ENCODE measurements around the gene OR56A3. TPM values are rescaled to one million over a fixed set of nuclear protein-coding genes. Genes with fewer than 3 reads are reported as not detected.

OR56A3 gene
- polyA plus RNA-seq: not detected
- long read RNA-seq, donor 1: 0 reads
- long read RNA-seq, donor 2: 0 reads
- long read RNA-seq, donor 3: 0 reads
- long read RNA-seq, donor 4: 0 reads
- long read RNA-seq, donor 5: 0 reads
- long read RNA-seq, donor 6: 0 reads
- long read RNA-seq, donor 7: 0 reads
- long read RNA-seq, donor 8: 0 reads
- long read RNA-seq, donor 9: 0 reads
- long read RNA-seq, donor 10: 0 reads
- long read RNA-seq, donor 11: 0 reads

DNA sequence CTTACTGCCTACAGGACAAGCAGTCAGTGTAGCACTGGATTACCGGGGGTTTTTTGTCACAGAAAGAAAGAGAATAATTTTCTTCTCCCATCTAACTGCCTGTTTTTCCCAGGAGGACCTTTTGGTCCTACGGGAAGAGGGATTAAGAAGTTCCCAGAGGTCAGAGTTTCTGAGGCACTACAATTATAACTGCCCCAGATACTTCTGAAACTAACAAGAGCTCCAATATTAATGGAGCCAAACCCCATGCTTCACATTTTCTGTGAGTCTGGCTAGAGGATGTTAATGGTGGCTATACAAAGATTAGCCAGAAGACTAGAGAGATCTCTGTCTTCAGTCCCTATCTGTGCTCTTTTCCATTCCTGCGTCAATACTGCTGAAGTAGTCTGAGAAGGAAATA lies at the start of gene OR56A3:
TSS of gene OR56A3 (plus strand) at position 301 of the 400 bp plus-strand sequence. CDS start 5,096 bp downstream, outside the sequence.
- H3K27me3 ChIP-seq (ENCODE audit: control insufficient read depth, insufficient read depth, low read length): no peaks in the 10 kb centered on the region
- no peak for DNase-seq
- H3K4me3 ChIP-seq (ENCODE audit: low read length): no peak within 1 kb of the TSS
- peaks cover 3% of the 10 kb centered on the region for H3K9me3 ChIP-seq (ENCODE audit: control insufficient read depth, low read depth, low read length)
- no CpG with 5 or more reads among the region's 3 CpGs for WGBS (ENCODE audit: insufficient coverage, low lambda C conversion rate)
- no peaks in the 10 kb centered on the region for H3K36me3 ChIP-seq (ENCODE audit: control insufficient read depth, insufficient read depth, low read length)
- no peak within 1 kb of the TSS for H3K27ac ChIP-seq (ENCODE audit: low read length)
- no peaks in the 10 kb centered on the region for H3K4me1 ChIP-seq (ENCODE audit: control insufficient read depth, insufficient read depth, low read length)

DNA sequence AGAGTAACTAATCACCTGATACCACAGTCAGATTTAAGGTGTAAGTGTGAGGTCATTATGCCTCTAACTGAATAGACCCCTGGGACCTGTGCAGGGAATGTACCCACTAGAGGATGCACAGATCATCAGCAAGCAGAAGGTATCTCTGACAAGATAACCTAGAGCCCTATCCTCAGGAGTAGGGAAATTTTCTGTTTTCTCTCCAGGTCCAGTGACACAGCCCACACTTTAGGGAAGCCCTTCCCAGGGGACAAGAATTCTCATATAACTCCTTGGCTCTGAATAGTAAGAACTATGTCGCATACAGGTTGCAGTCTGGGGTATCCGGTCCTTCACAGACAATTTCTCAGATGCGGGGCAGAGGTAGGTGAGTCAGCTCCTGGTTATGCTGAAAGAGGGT lies 49.1 kb upstream of the OR56A3 start, which contains the start of gene OR52E5:
TSS of gene OR52E5 (plus strand) at position 301 of the 400 bp plus-strand sequence. CDS start 7,569 bp downstream, outside the sequence.
- DNase-seq: no peak
- Histone ChIP-seq H3K36me3 (ENCODE audit: control insufficient read depth, insufficient read depth, low read length) (no peaks in the 10 kb centered on the region), H3K9me3 (ENCODE audit: control insufficient read depth, low read depth, low read length) (no peaks in the 10 kb centered on the region), H3K4me1 (ENCODE audit: control insufficient read depth, insufficient read depth, low read length) (no peaks in the 10 kb centered on the region), H3K27ac (ENCODE audit: low read length) (no peak within 1 kb of the TSS), H3K4me3 (ENCODE audit: low read length) (no peak within 1 kb of the TSS), H3K27me3 (ENCODE audit: control insufficient read depth, insufficient read depth, low read length) (no peaks in the 10 kb centered on the region)
- 100% methylated on average over 1 of the region's 3 CpGs for WGBS (ENCODE audit: insufficient coverage, low lambda C conversion rate)

DNA sequence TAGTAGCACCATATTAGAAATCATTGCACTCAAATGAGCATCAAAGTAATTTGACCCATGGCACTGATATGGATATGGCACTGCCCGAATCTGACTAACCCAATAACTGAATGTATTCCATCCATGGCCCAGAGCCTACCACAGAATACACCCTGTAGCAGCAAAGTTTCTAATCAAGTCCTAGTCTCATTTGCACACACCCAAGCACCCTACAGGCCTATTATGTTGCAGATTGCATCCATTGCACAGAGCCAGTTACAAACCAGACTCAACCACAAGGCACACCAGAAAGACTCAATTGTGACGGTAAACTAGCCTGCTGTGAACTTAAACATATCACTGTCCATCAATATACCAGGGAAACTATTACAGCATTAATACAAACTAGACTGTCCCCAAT lies 42.5 kb upstream of the OR56A3 start:
- no peak for DNase-seq
- Histone ChIP-seq H3K36me3 (ENCODE audit: control insufficient read depth, insufficient read depth, low read length) (no peaks in the 10 kb centered on the region), H3K4me1 (ENCODE audit: control insufficient read depth, insufficient read depth, low read length) (no peaks in the 10 kb centered on the region), H3K27ac (ENCODE audit: low read length) (no peak overlapping the region), H3K9me3 (ENCODE audit: control insufficient read depth, low read depth, low read length) (no peaks in the 10 kb centered on the region), H3K27me3 (ENCODE audit: control insufficient read depth, insufficient read depth, low read length) (no peaks in the 10 kb centered on the region), H3K4me3 (ENCODE audit: low read length) (no peak overlapping the region)
- WGBS (ENCODE audit: insufficient coverage, low lambda C conversion rate): no CpG with 5 or more reads among the region's 2 CpGs

DNA sequence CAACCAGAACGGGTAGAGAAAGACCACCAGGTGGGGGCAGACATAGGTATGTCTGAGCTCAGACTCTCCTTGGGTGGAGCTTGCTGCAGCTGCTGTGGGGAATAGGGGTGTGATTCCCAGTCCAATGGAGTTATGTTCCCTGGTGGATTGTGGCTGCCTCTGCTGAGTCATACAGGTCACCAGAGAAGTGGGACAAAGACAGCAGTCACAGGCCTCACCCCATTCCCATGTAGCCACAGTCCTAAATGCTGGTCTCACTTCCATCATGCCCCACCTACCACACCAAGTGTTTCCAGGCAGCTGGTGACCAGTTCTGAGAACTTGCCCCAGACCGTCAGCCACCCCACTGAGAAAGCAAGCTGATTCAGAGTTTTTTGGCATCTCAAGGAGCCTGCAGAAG lies 31.5 kb upstream of the OR56A3 start:
- Histone ChIP-seq H3K36me3 (ENCODE audit: control insufficient read depth, insufficient read depth, low read length) (no peaks in the 10 kb centered on the region), H3K4me3 (ENCODE audit: low read length) (no peak overlapping the region), H3K27me3 (ENCODE audit: control insufficient read depth, insufficient read depth, low read length) (no peaks in the 10 kb centered on the region), H3K9me3 (ENCODE audit: control insufficient read depth, low read depth, low read length) (peaks cover 4% of the 10 kb centered on the region), H3K4me1 (ENCODE audit: control insufficient read depth, insufficient read depth, low read length) (no peaks in the 10 kb centered on the region), H3K27ac (ENCODE audit: low read length) (no peak overlapping the region)
- no peak for DNase-seq
- no CpG with 5 or more reads among the region's 2 CpGs for WGBS (ENCODE audit: insufficient coverage, low lambda C conversion rate)

GRCh38 chr11:5922749-5923426 lies 19.2 kb upstream of the OR56A3 start:
- no CpG with 5 or more reads among the region's 2 CpGs for WGBS (ENCODE audit: insufficient coverage, low lambda C conversion rate)
- Histone ChIP-seq H3K27me3 (ENCODE audit: control insufficient read depth, insufficient read depth, low read length) (no peaks in the 10 kb centered on the region), H3K36me3 (ENCODE audit: control insufficient read depth, insufficient read depth, low read length) (no peaks in the 10 kb centered on the region), H3K9me3 (ENCODE audit: control insufficient read depth, low read depth, low read length) (no peaks in the 10 kb centered on the region), H3K4me1 (ENCODE audit: control insufficient read depth, insufficient read depth, low read length) (no peaks in the 10 kb centered on the region), H3K27ac (ENCODE audit: low read length) (no peak overlapping the region), H3K4me3 (ENCODE audit: low read length) (no peak overlapping the region)
- no peak for DNase-seq

GRCh38 chr11:5923427-5923776 lies 18.6 kb upstream of the OR56A3 start:
- H3K9me3 ChIP-seq (ENCODE audit: control insufficient read depth, low read depth, low read length): peaks cover under 1% of the 10 kb centered on the region
- H3K27ac ChIP-seq (ENCODE audit: low read length): no peak overlapping the region
- no peak for DNase-seq
- no peaks in the 10 kb centered on the region for H3K4me1 ChIP-seq (ENCODE audit: control insufficient read depth, insufficient read depth, low read length)
- H3K27me3 ChIP-seq (ENCODE audit: control insufficient read depth, insufficient read depth, low read length): no peaks in the 10 kb centered on the region
- H3K4me3 ChIP-seq (ENCODE audit: low read length): no peak overlapping the region
- H3K36me3 ChIP-seq (ENCODE audit: control insufficient read depth, insufficient read depth, low read length): no peaks in the 10 kb centered on the region

- Histone ChIP-seq H3K27me3 (ENCODE audit: control insufficient read depth, insufficient read depth, low read length) (no peaks in the 10 kb centered on the region), H3K4me3 (ENCODE audit: low read length) (no peak overlapping the region), H3K4me1 (ENCODE audit: control insufficient read depth, insufficient read depth, low read length) (no peaks in the 10 kb centered on the region), H3K27ac (ENCODE audit: low read length) (no peak overlapping the region), H3K36me3 (ENCODE audit: control insufficient read depth, insufficient read depth, low read length) (no peaks in the 10 kb centered on the region), H3K9me3 (ENCODE audit: control insufficient read depth, low read depth, low read length) (peaks cover 4% of the 10 kb centered on the region)
- no peak for DNase-seq
These were observed 18.3 kb upstream of the OR56A3 start for GRCh38 chr11:5923794-5924193.

DNA sequence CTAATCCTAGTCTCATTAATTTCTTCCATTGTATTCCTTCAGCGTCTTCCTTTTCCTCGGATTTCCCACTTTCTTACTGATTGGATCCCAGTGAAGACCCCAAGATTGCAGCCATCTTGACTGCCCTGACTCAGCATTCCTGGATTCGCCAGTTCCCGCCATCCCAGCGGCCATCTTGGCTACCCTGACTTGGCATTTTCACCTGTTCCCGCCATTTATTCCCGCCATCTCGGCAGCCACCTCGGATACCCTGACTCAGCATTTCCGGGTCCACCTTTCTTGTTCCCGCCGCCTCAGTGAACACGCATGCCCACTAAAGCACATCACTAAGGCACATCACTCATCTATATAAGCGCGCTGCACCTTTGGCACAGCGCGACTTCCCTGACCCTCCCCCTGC lies 13.8 kb upstream of the OR56A3 start:
- no peaks in the 10 kb centered on the region for H3K27me3 ChIP-seq (ENCODE audit: control insufficient read depth, insufficient read depth, low read length)
- no peak overlapping the region for H3K27ac ChIP-seq (ENCODE audit: low read length)
- DNase-seq: no peak
- H3K9me3 ChIP-seq (ENCODE audit: control insufficient read depth, low read depth, low read length): peaks cover 24% of the 10 kb centered on the region
- H3K36me3 ChIP-seq (ENCODE audit: control insufficient read depth, insufficient read depth, low read length): no peaks in the 10 kb centered on the region
- no peaks in the 10 kb centered on the region for H3K4me1 ChIP-seq (ENCODE audit: control insufficient read depth, insufficient read depth, low read length)
- 100% methylated on average over 6 of the region's 17 CpGs for WGBS (ENCODE audit: insufficient coverage, low lambda C conversion rate)
- no peak overlapping the region for H3K4me3 ChIP-seq (ENCODE audit: low read length)

GRCh38 chr11:5928811-5929210 lies 13.2 kb upstream of the OR56A3 start:
- Histone ChIP-seq H3K36me3 (ENCODE audit: control insufficient read depth, insufficient read depth, low read length) (no peaks in the 10 kb centered on the region), H3K27me3 (ENCODE audit: control insufficient read depth, insufficient read depth, low read length) (no peaks in the 10 kb centered on the region), H3K9me3 (ENCODE audit: control insufficient read depth, low read depth, low read length) (peaks cover 24% of the 10 kb centered on the region), H3K4me3 (ENCODE audit: low read length) (no peak overlapping the region), H3K4me1 (ENCODE audit: control insufficient read depth, insufficient read depth, low read length) (no peaks in the 10 kb centered on the region), H3K27ac (ENCODE audit: low read length) (no peak overlapping the region)
- DNase-seq: no peak
- no CpG with 5 or more reads among the region's 15 CpGs for WGBS (ENCODE audit: insufficient coverage, low lambda C conversion rate)

DNA sequence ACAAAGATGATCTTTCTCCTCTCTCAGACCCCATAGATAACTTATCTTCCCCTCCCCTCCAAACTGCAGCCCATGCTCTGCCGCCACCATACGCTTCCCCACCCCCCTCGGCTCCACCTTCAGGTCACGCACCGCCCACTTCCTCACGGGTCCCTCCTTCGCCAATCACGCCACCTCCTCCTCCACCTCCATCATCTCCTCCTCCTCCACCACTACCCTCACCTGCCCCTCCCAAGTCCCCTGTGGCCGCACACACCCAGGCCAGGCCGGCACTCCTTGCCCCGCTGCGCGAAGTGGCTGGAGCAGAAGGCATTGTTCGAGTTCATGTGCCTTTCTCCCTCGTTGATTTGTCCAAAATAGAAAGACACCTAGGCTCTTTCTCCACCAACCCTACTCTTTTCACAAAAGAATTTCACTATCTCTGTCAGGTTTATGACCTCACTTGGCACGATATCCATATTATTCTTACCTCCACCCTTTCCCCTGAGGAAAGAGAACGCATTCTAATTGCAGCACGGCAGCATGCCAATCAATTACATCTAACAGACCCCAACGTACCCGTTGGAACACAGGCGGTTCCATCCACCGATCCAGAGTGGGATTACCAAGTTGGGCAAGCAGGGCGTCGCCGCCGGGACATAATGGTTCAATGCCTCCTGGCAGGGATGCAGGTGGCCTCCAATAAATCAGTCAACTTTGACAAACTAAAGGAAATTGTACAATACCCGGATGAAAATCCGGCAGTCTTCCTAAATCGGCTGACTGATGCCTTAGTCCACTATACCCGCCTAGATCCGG lies 12.3 kb upstream of the OR56A3 start:
- Histone ChIP-seq H3K36me3 (ENCODE audit: control insufficient read depth, insufficient read depth, low read length) (no peaks in the 10 kb centered on the region), H3K27ac (ENCODE audit: low read length) (no peak overlapping the region), H3K4me3 (ENCODE audit: low read length) (no peak overlapping the region), H3K4me1 (ENCODE audit: control insufficient read depth, insufficient read depth, low read length) (no peaks in the 10 kb centered on the region), H3K9me3 (ENCODE audit: control insufficient read depth, low read depth, low read length) (peaks cover 24% of the 10 kb centered on the region), H3K27me3 (ENCODE audit: control insufficient read depth, insufficient read depth, low read length) (no peaks in the 10 kb centered on the region)
- no peak for DNase-seq
- WGBS (ENCODE audit: insufficient coverage, low lambda C conversion rate): 100% methylated on average over 1 of the region's 31 CpGs

Data from large intestine (tissue), 12 donors.